Measurements from ENCODE around the gene CEL.

The CEL gene

DNA sequence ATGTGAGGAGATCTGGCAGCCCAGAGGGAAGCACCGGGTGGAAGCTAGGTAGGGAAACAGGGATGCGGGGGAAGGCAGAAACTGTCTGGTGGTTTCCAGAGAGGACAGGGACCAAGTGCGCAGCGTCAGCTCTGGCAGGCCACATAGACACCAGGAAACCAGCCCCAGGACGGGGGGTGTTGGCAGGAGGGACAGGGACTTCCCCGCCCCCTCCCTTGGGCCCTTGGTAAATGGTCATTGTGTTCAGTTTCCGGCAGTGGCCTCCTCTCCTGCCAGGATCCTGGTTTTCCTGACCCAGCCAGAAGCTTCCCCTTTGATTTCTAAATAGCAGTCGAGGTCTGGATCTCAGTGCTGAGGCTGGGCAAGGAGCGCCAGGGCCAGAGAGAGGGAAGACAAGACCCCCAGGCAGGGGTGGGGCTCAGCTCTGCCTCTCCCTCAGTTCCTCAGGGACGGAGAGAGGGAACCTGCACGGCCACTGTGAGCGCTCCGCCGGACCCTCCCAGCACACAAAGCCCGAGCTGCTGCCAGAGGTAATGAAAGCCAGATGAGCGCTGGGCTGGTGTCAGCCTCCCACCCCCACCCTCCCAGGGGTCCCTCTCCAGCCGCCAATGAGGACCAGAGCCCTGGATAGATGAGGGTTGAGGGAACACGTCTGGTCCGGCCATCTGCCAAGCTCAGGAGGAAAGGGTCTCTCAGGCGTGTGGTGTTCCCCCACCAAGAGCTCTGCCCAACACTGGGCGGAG, 57.5 kb downstream of the CEL start:
- peak overlapping the region; percentile 32 to 60 for H3K4me3 ChIP-seq (replicated peaks in 1 of 2; ENCODE audit: low read depth in 2 of 2, low read length in 2 of 2)
- TF ChIP-seq, protein P1, sequence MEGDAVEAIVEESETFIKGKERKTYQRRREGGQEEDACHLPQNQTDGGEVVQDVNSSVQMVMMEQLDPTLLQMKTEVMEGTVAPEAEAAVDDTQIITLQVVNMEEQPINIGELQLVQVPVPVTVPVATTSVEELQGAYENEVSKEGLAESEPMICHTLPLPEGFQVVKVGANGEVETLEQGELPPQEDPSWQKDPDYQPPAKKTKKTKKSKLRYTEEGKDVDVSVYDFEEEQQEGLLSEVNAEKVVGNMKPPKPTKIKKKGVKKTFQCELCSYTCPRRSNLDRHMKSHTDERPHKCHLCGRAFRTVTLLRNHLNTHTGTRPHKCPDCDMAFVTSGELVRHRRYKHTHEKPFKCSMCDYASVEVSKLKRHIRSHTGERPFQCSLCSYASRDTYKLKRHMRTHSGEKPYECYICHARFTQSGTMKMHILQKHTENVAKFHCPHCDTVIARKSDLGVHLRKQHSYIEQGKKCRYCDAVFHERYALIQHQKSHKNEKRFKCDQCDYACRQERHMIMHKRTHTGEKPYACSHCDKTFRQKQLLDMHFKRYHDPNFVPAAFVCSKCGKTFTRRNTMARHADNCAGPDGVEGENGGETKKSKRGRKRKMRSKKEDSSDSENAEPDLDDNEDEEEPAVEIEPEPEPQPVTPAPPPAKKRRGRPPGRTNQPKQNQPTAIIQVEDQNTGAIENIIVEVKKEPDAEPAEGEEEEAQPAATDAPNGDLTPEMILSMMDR (IDR thresholded peaks at IDR 0.05; ENCODE audit: low read depth, low read length) = no peak
- peak in 1 of 2 donors; percentile 15 for DNase-seq (ENCODE audit: low read depth in 2 of 2)

DNA sequence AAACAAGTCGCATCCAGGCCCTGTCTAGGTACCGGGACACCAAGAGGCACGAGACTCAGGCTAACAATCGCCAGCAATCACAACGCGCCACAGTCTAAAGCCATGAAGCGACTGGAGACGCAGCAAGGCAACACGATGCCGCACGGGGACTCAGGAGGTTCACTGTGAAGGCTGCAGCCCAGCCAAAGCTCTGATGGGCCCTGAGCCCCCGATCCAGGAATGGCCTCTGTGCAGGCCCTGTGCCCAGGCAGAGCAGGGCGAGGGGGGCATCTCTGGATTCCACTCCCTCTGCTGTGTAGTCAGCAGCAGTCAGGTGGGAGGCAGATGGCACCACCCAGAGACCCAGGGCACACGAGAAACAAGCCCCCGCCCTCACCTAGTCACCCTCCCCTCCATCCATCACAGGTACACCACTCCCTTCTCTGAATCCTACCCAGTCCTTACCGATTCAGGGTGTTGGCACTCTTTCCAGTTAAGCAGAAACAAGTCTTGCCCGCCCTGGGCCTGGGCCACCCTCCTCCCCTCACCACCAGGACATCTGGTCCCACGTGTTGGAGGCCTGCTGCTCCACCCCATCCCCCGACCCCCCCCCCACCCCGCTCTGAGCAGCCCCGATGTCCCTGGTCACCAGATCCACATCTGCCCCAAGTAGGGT, 58.2 kb downstream of the CEL start:
- no peak for DNase-seq (ENCODE audit: low read depth in 2 of 2)
- peak overlapping the region; percentile 60 to 69 for H3K4me3 ChIP-seq (replicated peaks in 1 of 2; ENCODE audit: low read depth in 2 of 2, low read length in 2 of 2)
- TF ChIP-seq, protein P1 (IDR thresholded peaks at IDR 0.05; ENCODE audit: low read depth, low read length) = no peak

DNA sequence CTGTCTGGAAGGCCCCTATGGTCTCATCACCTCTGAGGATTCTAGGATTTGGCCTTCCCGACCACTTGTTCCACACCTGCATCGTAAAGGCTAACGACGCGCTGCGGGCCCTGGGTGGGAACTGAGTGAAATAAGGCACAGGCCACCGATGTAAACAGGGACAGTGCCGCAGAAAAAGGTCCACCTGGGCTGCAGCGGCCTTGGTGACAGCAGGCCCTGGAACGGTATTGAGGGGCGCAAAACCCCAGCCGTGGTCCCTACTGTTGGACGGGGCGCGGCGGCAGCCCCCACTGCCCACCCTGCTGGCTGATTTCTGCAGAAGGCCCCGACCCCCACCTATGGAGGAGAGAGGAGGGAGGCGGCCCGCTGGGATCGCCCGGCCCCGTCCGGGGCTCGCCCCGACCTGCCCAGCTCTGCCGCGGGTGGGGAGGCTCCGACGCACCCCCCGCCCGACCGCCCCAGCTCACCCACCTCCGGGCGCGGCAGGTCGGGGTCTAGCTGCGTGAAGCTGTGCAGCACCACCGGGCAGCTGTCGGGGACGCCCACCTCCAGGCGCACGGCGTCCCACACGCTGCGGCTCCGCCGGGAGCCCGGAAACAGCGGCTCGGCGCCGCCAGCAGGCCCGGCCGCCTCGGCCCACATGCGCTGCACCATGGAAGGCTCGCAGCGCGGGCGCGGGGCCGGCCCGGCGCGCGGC, 58.9 kb downstream of the CEL start:
- no peak for DNase-seq (ENCODE audit: low read depth in 2 of 2)
- TF ChIP-seq, protein P1 (IDR thresholded peaks at IDR 0.05; ENCODE audit: low read depth, low read length) = no peak
- peak overlapping the region; percentile 60 to 69 for H3K4me3 ChIP-seq (replicated peaks in 1 of 2; ENCODE audit: low read depth in 2 of 2, low read length in 2 of 2)

Data from cardiac fibroblast (primary cell).